Activated CD4-positive, alpha-beta T cell treated with anti-CD3 and anti-CD28 coated beads, Interleukin-2, amount 50 U/mL, for 48 hours (primary cell): ENCODE results near the gene KRT78.
"Not testable (repeated sequence)": the region's sequence is repeated elsewhere in the genome, so short reads cannot be mapped to it uniquely, and the experiment has no call there.

Experiments used
- DNase-seq, 2 experiments: peaks; one replicate each; pipeline ENCODE4 v3.0.0-alpha.2; 2020

Gene KRT78

DNA sequence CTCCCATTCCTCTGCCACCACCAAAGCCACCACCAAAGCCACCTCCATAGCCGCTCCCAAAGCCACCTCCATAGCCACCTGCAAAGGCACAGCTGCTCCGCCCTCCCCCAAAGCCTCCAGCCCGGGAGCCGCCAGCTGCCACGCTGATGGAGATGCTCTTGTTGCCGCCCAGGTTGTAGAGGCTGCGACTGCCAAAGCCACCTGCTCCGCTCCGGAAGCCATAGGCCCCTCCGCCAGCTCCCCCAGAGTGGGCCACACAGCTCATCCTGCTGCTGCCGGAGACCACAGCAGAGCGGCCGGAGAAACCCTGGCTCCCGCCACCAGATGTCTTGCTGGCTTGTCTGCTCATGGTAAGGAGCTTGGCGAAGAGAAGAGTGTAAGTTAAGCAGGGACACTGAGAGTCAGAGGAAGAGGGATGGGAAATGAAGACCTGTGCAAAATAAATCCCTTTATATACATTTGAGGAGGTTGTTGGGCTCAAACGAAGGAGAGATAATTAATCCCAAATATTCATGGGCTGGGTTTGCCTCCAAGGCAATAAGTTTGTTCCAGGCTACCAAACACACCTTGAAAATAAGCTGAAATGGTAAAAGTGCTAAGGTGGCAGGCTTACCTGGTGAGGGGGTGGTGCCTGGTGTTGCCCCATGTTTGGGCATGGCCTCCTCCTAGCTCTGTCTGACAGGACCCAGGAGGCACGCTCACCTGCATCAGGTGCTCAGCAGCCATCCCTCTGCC is 52.9 kb downstream of the KRT78 start, which contains the start of gene KRT3:
Gene KRT3 (minus strand): TSS at position 424 of the 735 bp plus-strand sequence. CDS start 75 bp downstream, at position 349.
- no peak for DNase-seq

DNA sequence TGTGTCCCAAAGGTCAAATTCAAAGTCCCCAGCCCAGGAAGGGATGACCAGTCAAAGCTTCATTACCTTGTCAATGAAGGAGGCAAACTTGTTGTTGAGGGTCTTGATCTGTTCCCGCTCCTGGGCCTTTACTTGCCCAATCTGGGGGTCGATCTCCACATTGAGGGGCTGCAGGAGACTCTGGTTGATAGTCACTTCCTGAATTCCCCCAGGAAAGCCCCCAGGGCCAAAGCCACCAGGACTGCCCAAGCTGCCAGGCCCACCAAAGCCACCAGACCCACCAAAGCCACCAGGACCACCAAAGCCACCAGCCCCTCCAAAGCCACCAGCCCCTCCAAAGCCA is 53.5 kb downstream of the KRT78 start:
- not testable (repeated sequence) for DNase-seq

DNA sequence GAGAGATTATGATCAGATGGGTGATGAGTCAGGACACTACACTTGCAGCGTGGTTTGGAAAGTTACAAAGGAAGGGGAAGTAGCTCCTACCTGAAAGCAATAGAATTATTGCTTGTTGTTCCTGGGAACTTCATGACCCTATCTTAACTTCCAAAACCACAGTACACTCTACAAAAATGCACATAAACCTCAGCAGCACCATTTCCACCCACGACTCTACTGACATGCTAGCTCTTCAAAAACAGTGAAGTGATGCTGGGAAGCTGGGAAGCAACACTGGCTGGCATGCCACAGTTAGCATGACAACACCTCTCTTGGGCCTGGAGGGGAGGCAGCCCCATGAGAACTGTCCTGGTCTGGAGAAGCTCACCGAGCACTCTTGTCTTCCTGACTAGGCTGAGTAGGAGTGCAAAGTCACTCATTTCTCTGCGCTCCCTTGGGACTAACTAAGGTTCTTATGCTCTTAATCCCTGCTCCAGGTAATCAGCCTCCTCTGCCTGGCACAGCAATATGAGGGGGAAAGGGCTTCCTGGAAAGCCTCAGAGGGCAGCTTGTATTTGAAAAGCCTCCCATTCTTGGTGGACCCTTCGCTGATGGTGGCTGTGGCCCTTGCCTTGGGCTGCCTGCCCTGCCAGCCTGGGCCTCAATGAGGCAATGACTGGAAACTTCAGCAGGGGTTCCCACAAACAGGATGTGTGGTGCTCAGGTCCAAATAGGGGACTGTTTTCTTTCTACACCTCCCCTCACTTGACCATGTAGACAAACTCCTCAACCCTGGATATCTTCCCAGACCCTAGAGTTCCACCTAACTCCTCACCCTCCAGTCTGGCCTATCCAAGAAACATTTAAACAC is 54.1 kb downstream of the KRT78 start:
- DNase-seq: no peak

DNA sequence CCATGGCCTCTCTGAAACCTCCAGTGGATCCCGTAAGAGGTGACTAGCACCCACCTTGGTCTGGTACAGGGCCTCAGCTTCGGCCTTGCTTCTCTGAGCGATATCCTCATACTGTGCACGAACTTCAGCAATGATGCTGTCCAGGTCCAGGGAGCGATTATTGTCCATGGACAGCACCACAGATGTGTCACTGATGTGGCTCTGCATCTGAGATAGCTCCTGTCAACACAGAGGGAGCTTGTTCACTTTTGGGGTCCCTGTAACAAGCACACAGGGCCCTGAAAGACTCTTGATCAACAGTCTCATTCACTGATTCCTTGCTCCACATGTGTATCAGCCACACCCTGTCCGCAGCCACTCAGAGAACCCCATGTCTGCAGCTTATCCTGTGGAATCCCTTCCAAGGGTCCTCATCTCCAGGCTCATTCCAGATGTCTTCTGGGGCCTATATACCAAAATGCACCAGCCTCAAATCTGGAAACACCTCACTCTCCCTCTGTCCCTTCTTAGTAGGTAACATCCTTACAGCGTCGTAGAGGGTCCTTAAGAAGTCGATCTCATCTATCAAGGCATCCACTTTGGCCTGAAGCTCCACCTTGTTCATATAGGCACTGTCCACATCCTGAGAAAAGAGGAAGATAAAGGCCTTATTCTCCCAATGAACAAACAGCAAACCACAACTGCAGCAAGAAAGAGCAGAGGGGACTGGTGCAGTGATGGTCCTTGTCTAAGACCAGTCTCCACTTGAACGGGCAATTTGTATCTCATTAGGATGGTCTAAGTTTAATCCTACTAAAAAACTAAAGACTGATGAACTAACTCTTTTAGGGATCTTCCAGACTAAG is 56.4 kb downstream of the KRT78 start:
- no peak for DNase-seq

DNA sequence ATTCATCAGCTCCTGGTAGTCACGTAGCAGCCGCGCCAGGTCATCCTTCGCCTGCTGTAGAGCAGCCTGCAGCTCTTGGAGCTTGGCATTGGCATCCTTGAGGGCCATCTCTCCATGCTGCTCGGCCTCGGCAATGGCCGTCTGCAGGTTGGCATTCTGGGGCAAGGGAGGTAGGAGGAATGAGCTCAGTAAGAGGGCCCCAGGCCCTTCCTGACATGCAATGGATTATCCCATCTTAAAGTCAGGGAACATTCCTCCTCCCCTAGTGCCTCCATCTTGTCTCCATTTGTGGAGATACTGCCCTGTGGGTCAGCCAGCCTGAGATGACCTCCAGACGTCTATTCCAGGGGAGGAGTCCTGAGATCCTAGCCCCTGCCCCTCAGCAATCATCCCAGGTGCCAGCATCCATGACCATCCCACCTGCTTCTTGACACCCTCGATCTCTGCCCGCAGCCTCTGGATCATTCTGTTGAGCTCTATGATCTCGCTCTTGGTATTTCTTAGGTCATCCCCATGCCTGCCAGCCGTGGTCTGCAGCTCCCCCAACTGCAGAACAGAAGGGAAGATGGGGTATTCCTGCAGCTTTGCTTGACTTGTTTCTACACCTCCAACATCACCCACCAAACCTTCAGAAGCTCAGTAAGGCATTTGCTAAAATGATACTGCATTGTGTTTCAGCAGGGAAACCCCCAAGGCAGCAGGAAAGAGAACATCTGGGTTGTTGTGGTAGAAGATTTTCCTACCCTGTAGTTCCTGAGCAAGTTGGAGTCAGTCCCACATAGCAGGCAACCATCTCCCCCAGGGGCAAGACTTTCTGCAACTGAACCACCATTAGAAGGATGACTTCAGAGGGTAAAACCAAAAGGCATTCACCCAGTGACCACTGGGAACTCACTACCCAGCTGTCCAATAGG is 57.3 kb downstream of the KRT78 start:
- DNase-seq: no peak

DNA sequence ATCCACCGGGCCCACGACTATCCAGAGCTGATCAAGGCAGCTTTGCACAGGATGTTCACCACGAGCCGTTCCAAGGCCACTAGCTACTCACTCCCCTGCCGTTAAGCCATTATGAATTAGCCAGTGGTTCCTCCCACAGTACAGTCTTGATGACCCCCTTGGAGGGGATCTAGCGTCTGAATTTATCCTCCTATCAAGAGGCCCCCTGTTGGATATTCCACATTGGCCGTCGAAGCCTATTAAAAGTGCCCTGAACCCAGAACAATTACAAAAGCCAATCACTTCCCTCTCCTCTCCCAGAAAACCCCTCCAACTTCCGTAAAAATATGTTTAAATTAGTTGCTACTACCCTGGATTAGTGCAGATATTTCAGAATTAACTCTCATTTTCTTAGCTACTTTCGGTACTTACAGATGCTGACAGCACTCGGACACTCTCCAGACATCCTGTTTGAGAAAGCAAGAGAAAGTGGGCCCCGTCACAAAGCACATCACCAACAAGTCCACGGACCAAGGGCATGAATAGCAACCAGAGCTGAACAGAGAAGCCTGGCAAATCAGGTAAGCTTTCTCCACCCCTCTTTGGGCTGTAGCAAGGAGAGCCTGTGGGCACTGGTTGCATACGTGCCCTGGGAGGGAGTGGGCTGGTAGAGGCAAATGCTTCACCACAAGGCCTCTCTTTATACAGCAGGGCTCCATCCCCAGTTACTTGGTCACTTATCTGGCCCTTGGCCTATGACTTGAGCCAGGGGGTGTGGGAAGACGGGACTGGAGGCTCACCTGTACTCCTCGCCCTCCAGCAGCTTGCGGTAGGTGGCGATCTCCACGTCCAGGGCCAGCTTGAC is 58.1 kb downstream of the KRT78 start:
- no peak for DNase-seq

DNA sequence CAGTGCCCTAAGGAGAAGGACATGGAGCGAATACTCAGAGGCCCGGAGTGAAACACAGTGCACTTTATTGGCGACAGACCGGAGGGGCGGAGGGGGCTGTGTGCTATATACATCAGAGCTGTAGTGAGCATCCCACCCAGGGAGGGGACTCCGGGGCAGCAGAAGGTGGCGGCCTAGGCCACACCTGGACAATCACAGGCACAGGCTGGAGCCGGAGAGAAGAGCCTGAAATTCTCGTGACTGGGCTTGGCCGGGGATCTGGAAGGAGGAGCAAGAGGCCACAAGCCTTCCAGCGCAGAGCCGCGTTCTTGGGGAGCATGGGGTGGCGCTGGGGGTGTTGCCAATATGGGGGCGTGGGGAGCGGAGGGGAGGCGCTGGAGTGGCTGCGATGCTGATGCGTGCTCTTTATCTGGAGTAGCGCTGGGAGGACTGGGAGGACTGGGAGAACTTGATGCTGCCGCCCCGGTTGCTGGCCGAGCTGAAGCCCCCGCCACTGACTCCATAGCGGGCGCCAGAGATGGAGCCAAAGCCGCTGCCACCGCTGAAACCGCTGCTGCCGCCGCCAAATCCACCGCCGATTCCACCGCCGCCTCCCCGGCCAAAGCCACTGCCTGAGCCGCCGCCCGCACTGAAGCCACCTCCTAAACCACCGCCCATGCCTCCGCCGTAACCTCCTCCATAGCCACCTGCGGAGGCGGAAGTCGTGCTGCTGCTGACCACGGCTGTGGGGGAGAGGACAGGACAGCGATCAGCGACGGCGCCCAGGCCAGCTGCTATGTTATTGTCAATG is 59.0 kb downstream of the KRT78 start:
- no peak for DNase-seq

DNA sequence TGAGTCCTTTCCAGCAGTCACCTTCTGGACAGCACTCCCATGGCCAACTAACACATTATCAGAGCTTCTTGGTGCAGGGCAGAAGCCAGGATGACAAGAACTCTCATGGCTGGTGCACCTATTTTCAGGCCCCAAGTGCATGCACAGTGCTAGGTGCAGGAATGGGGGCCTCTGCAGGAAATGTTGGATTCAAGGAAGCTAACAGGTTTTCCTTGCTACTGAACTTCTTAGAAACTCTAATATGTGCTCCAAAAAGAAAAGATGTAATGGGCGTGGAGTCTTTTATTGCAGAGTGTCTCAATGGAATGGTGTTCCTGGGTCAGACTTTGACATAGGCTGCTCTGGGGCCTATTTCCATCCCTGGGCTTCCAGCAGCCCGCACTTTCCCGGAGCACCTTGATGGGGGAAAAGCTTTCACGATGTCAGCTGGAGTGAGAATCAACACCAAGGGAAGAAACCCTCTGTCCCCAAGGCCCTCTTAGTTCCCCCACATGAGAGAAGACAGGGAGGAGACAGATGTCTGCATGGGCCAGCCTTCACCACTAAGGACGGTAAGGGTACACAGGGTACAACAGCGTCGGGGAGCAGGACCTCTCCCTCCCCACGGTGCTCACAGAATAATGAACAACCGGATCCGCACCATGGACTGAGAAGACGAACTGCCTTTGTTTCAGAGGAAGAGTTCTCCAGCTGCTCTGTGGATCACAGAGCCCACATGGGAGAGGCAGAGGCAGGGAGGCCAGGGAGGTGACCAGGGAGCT is 59.7 kb downstream of the KRT78 start:
- DNase-seq: no peak

DNA sequence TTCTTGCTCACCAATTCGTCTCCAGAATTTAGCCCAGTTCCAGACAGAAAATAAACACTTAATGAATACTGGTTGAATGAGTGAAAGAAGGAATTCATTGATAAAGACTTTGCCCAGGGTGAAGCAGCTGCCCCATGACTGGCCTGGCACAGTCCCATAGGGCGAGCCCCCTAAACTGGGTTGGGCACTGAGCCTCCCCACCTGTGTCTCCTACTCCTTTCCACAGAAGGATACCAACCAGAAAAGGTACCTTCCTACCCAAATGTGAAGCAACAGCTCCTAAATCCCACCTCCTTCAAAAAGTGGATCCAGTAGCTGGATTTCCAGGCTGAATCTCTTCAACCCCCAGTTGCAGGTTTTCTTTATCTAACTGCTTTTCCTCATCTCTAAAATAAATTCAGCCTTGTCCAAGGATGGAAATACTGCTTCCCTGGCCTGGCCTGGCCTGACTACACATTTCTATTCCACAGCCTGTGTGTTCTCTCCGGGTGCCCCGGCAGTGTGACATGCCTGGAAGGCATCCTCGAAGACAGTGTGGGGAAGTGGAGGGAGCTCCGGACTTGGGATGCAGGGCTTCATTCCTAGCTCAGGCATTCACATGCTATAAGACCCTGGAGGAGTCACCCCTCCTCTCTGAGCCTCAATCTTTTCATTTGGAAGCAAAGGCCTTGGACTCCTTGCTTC is 60.5 kb downstream of the KRT78 start:
- DNase-seq: no peak
